Suprapubic skin (tissue), 4 donors: Measurements from ENCODE around the gene LARP6.

Source experiments
- POLR2A ChIP-seq, 2 donors: fragments of 450-650 bp; IDR thresholded peaks; one replicate each; pipeline ENCODE4 v1.6.1; 2017; ENCODE audit warnings: antibody characterized with exemption in 2 of 2, mild to moderate bottlenecking in 2 of 2, moderate library complexity in 2 of 2
- POLR2AphosphoS5 ChIP-seq, 3 donors: sonication (generic); formaldehyde crosslinking; IDR thresholded peaks; one replicate each; pipeline ENCODE4 v1.6.1; 2017; ENCODE audit warnings: antibody characterized with exemption in 3 of 3
- TF ChIP-seq, protein P1 (sequence below), 2 donors: fragments of 200-600 bp in 1 of 2; fragments of 450-650 bp in 1 of 2; sonication (generic) in 1 of 2; IDR thresholded peaks; one replicate each; pipeline ENCODE4 v1.5.1; 2016 to 2019; ENCODE audit warnings: antibody characterized with exemption in 2 of 2, mild to moderate bottlenecking in 1 of 2, moderate library complexity in 1 of 2

DNA sequence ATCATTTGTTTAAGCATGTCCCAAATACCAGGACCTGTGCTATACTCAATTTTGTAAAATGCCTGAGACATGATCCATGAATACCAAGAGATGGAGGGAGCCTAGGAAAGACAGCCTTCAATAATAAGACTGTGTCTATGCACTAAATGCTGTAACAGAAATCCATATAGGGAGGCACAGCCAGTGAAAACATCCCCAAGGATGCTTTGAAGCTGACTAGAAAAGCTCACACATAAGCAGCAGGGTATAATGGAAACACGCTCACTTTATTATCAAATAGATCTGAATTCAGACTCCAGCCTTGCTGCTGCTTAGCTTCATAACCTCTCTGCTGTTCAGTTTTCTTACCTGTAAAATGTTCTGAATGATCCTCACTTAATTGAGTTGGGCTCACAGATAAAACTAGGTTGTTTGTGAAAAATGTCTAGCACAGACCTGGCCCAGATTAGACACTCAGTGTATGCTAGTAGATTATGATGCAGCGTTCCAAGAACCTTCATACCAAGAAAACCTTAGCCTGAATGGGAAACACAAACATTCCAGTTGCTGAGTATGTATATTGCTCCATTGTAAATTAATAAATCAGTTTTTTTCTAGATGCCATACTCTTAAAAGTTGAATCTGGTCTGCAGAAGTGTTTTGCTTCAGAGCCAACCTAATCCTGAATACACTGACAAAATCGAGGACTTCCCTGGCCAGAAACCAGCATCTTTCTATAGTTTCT is 3.8 kb upstream of the LARP6 start:
- TF ChIP-seq, protein P1, sequence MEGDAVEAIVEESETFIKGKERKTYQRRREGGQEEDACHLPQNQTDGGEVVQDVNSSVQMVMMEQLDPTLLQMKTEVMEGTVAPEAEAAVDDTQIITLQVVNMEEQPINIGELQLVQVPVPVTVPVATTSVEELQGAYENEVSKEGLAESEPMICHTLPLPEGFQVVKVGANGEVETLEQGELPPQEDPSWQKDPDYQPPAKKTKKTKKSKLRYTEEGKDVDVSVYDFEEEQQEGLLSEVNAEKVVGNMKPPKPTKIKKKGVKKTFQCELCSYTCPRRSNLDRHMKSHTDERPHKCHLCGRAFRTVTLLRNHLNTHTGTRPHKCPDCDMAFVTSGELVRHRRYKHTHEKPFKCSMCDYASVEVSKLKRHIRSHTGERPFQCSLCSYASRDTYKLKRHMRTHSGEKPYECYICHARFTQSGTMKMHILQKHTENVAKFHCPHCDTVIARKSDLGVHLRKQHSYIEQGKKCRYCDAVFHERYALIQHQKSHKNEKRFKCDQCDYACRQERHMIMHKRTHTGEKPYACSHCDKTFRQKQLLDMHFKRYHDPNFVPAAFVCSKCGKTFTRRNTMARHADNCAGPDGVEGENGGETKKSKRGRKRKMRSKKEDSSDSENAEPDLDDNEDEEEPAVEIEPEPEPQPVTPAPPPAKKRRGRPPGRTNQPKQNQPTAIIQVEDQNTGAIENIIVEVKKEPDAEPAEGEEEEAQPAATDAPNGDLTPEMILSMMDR (IDR thresholded peaks at IDR 0.05) = no peak
- TF ChIP-seq POLR2A (IDR thresholded peaks at IDR 0.05) (no peak), POLR2AphosphoS5 (IDR thresholded peaks at IDR 0.05) (no peak)
